ENCODE data around the gene TET2.

TET2 gene

GRCh38 chr4:105227054-105227453, 80.4 kb downstream of the TET2 start:
- Histone ChIP-seq H3K36me3 (ENCODE audit: control insufficient read depth, insufficient read depth, low read length) (no peaks in the 10 kb centered on the region), H3K27ac (ENCODE audit: low read depth, low read length) (no peak overlapping the region), H3K4me3 (ENCODE audit: low read length) (no peak overlapping the region), H3K4me1 (ENCODE audit: control insufficient read depth, insufficient read depth, low read length) (no peaks in the 10 kb centered on the region), H3K9ac (ENCODE audit: low read length) (no peak overlapping the region), H3K27me3 (ENCODE audit: control insufficient read depth, insufficient read depth, low read length) (no peaks in the 10 kb centered on the region)

- no peak overlapping the region for H3K9ac ChIP-seq (ENCODE audit: low read length)
- no peaks in the 10 kb centered on the region for H3K27me3 ChIP-seq (ENCODE audit: control insufficient read depth, insufficient read depth, low read length)
- no peak overlapping the region for H3K27ac ChIP-seq (ENCODE audit: low read depth, low read length)
- H3K4me1 ChIP-seq (ENCODE audit: control insufficient read depth, insufficient read depth, low read length): no peaks in the 10 kb centered on the region
- no peak overlapping the region for H3K4me3 ChIP-seq (ENCODE audit: low read length)
- H3K36me3 ChIP-seq (ENCODE audit: control insufficient read depth, insufficient read depth, low read length): peaks cover 7% of the 10 kb centered on the region
Observed at GRCh38 chr4:105230287-105230686, 83.6 kb downstream of the TET2 start.

- Histone ChIP-seq H3K4me1 (ENCODE audit: control insufficient read depth, insufficient read depth, low read length) (no peaks in the 10 kb centered on the region), H3K36me3 (ENCODE audit: control insufficient read depth, insufficient read depth, low read length) (peaks cover 12% of the 10 kb centered on the region), H3K27me3 (ENCODE audit: control insufficient read depth, insufficient read depth, low read length) (no peaks in the 10 kb centered on the region), H3K27ac (ENCODE audit: low read depth, low read length) (no peak overlapping the region), H3K9ac (ENCODE audit: low read length) (no peak overlapping the region), H3K4me3 (ENCODE audit: low read length) (no peak overlapping the region)
Observed at GRCh38 chr4:105232374-105232773, 85.7 kb downstream of the TET2 start.

GRCh38 chr4:105234582-105234981, 87.9 kb downstream of the TET2 start:
- H3K27ac ChIP-seq (ENCODE audit: low read depth, low read length): no peak overlapping the region
- no peaks in the 10 kb centered on the region for H3K27me3 ChIP-seq (ENCODE audit: control insufficient read depth, insufficient read depth, low read length)
- H3K4me1 ChIP-seq (ENCODE audit: control insufficient read depth, insufficient read depth, low read length): no peaks in the 10 kb centered on the region
- H3K36me3 ChIP-seq (ENCODE audit: control insufficient read depth, insufficient read depth, low read length): peaks cover 12% of the 10 kb centered on the region
- H3K4me3 ChIP-seq (ENCODE audit: low read length): no peak overlapping the region
- H3K9ac ChIP-seq (ENCODE audit: low read length): no peak overlapping the region

- H3K4me3 ChIP-seq (ENCODE audit: low read length): no peak overlapping the region
- no peaks in the 10 kb centered on the region for H3K4me1 ChIP-seq (ENCODE audit: control insufficient read depth, insufficient read depth, low read length)
- H3K27ac ChIP-seq (ENCODE audit: low read depth, low read length): no peak overlapping the region
- no peaks in the 10 kb centered on the region for H3K27me3 ChIP-seq (ENCODE audit: control insufficient read depth, insufficient read depth, low read length)
- peaks cover 12% of the 10 kb centered on the region for H3K36me3 ChIP-seq (ENCODE audit: control insufficient read depth, insufficient read depth, low read length)
- no peak overlapping the region for H3K9ac ChIP-seq (ENCODE audit: low read length)
Observed at GRCh38 chr4:105236202-105236915, 89.7 kb downstream of the TET2 start.

GRCh38 chr4:105236916-105237311, 90.2 kb downstream of the TET2 start:
- Histone ChIP-seq H3K27ac (ENCODE audit: low read depth, low read length) (no peak overlapping the region), H3K27me3 (ENCODE audit: control insufficient read depth, insufficient read depth, low read length) (no peaks in the 10 kb centered on the region), H3K36me3 (ENCODE audit: control insufficient read depth, insufficient read depth, low read length) (peaks cover 12% of the 10 kb centered on the region)

GRCh38 chr4:105240037-105240436, 93.4 kb downstream of the TET2 start:
- Histone ChIP-seq H3K4me3 (ENCODE audit: low read length) (no peak overlapping the region), H3K9ac (ENCODE audit: low read length) (no peak overlapping the region), H3K27me3 (ENCODE audit: control insufficient read depth, insufficient read depth, low read length) (no peaks in the 10 kb centered on the region), H3K4me1 (ENCODE audit: control insufficient read depth, insufficient read depth, low read length) (no peaks in the 10 kb centered on the region), H3K27ac (ENCODE audit: low read depth, low read length) (no peak overlapping the region), H3K36me3 (ENCODE audit: control insufficient read depth, insufficient read depth, low read length) (peaks cover 7% of the 10 kb centered on the region)

More at GRCh38 chr4:105236916-105237311, 90.2 kb downstream of the TET2 start:
- Histone ChIP-seq H3K9ac (ENCODE audit: low read length) (no peak overlapping the region), H3K4me3 (ENCODE audit: low read length) (no peak overlapping the region), H3K4me1 (ENCODE audit: control insufficient read depth, insufficient read depth, low read length) (no peaks in the 10 kb centered on the region)

GRCh38 chr4:105241451-105241850, 94.8 kb downstream of the TET2 start:
- Histone ChIP-seq H3K27ac (ENCODE audit: low read depth, low read length) (no peak overlapping the region), H3K27me3 (ENCODE audit: control insufficient read depth, insufficient read depth, low read length) (no peaks in the 10 kb centered on the region), H3K9ac (ENCODE audit: low read length) (no peak overlapping the region)

GRCh38 chr4:105243446-105243845, 96.8 kb downstream of the TET2 start:
- H3K36me3 ChIP-seq (ENCODE audit: control insufficient read depth, insufficient read depth, low read length): no peaks in the 10 kb centered on the region
- no peak overlapping the region for H3K9ac ChIP-seq (ENCODE audit: low read length)

More at GRCh38 chr4:105241451-105241850, 94.8 kb downstream of the TET2 start:
- H3K36me3 ChIP-seq (ENCODE audit: control insufficient read depth, insufficient read depth, low read length): peaks cover 3% of the 10 kb centered on the region
- H3K4me3 ChIP-seq (ENCODE audit: low read length): no peak overlapping the region
- H3K4me1 ChIP-seq (ENCODE audit: control insufficient read depth, insufficient read depth, low read length): no peaks in the 10 kb centered on the region

GRCh38 chr4:105246712-105247111, 100.0 kb downstream of the TET2 start:
- Histone ChIP-seq H3K27ac (ENCODE audit: low read depth, low read length) (no peak overlapping the region), H3K4me1 (ENCODE audit: control insufficient read depth, insufficient read depth, low read length) (no peaks in the 10 kb centered on the region), H3K4me3 (ENCODE audit: low read length) (no peak overlapping the region), H3K27me3 (ENCODE audit: control insufficient read depth, insufficient read depth, low read length) (no peaks in the 10 kb centered on the region), H3K9ac (ENCODE audit: low read length) (no peak overlapping the region), H3K36me3 (ENCODE audit: control insufficient read depth, insufficient read depth, low read length) (no peaks in the 10 kb centered on the region)

More at GRCh38 chr4:105243446-105243845, 96.8 kb downstream of the TET2 start:
- Histone ChIP-seq H3K27me3 (ENCODE audit: control insufficient read depth, insufficient read depth, low read length) (no peaks in the 10 kb centered on the region), H3K4me1 (ENCODE audit: control insufficient read depth, insufficient read depth, low read length) (no peaks in the 10 kb centered on the region), H3K27ac (ENCODE audit: low read depth, low read length) (no peak overlapping the region), H3K4me3 (ENCODE audit: low read length) (no peak overlapping the region)

GRCh38 chr4:105248613-105249012, 101.9 kb downstream of the TET2 start:
- no peaks in the 10 kb centered on the region for H3K27me3 ChIP-seq (ENCODE audit: control insufficient read depth, insufficient read depth, low read length)
- H3K4me3 ChIP-seq (ENCODE audit: low read length): no peak overlapping the region
- no peak overlapping the region for H3K27ac ChIP-seq (ENCODE audit: low read depth, low read length)
- no peaks in the 10 kb centered on the region for H3K4me1 ChIP-seq (ENCODE audit: control insufficient read depth, insufficient read depth, low read length)
- no peak overlapping the region for H3K9ac ChIP-seq (ENCODE audit: low read length)
- no peaks in the 10 kb centered on the region for H3K36me3 ChIP-seq (ENCODE audit: control insufficient read depth, insufficient read depth, low read length)

- Histone ChIP-seq H3K4me1 (ENCODE audit: control insufficient read depth, insufficient read depth, low read length) (no peaks in the 10 kb centered on the region), H3K36me3 (ENCODE audit: control insufficient read depth, insufficient read depth, low read length) (no peaks in the 10 kb centered on the region), H3K27ac (ENCODE audit: low read depth, low read length) (no peak overlapping the region), H3K27me3 (ENCODE audit: control insufficient read depth, insufficient read depth, low read length) (no peaks in the 10 kb centered on the region), H3K9ac (ENCODE audit: low read length) (no peak overlapping the region), H3K4me3 (ENCODE audit: low read length) (no peak overlapping the region)
Observed at GRCh38 chr4:105257817-105258495, 111.3 kb downstream of the TET2 start.

- H3K9ac ChIP-seq (ENCODE audit: low read length): no peak overlapping the region
- H3K4me3 ChIP-seq (ENCODE audit: low read length): no peak overlapping the region
- H3K27ac ChIP-seq (ENCODE audit: low read depth, low read length): no peak overlapping the region
- peaks cover 4% of the 10 kb centered on the region for H3K36me3 ChIP-seq (ENCODE audit: control insufficient read depth, insufficient read depth, low read length)
- H3K27me3 ChIP-seq (ENCODE audit: control insufficient read depth, insufficient read depth, low read length): no peaks in the 10 kb centered on the region
- H3K4me1 ChIP-seq (ENCODE audit: control insufficient read depth, insufficient read depth, low read length): no peaks in the 10 kb centered on the region
Observed at GRCh38 chr4:105265689-105266088, 119.0 kb downstream of the TET2 start.
